Lower leg skin (tissue), 3 donors: ENCODE results near the gene CD302.

Experiments used
- CTCF ChIP-seq, 3 donors: fragments of 450-650 bp; IDR thresholded peaks; one replicate each; pipeline ENCODE4 v1.5.1; 2016; ENCODE audit warnings: antibody characterized with exemption in 3 of 3, mild to moderate bottlenecking in 3 of 3, moderate library complexity in 2 of 3
- POLR2A ChIP-seq, 2 donors: fragments of 450-650 bp; IDR thresholded peaks; one replicate each; pipeline ENCODE4 v1.6.1; 2016 to 2017; ENCODE audit warnings: antibody characterized with exemption in 2 of 2, mild to moderate bottlenecking in 1 of 2, moderate library complexity in 1 of 2

- TF ChIP-seq CTCF (IDR thresholded peaks at IDR 0.05) = no peak
- no peak for TF ChIP-seq POLR2A (IDR thresholded peaks at IDR 0.05)
Measured at GRCh38 chr2:159795841-159796690, 1.9 kb downstream of the CD302 start.
